LoVo (cell line): ENCODE results near the gene ATRNL1.

ENCODE experiments used
- DNase-seq: peaks from one replicate; pipeline ENCODE4 v3.0.0-alpha.2; 2016; ENCODE audit warnings: low spot score

The ATRNL1 gene

DNA sequence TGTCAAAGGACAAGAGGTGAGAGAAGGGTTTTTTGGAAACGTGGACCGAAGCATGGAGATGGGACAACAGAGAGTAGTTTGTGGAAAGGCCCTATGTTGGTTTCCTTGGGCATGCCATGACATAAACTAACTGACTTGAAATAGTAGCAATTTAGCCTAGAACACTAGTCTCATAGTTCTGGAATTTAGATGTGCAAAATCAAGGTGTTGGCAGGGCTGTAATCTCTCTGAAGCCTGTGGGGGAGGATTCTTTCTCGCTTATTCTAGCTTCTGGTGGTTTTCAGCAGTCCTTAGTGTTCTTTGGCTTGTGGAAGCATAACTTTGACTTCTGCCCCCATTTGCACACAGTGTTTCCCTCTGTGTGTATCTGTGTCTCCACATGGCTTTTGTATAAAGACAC lies 896.5 kb downstream of the ATRNL1 start:
- DNase-seq: no peak

- no peak for DNase-seq
Observed at GRCh38 chr10:115992236-115992986, 899.2 kb downstream of the ATRNL1 start.

- no peak for DNase-seq
Observed at GRCh38 chr10:115996031-115996430, 902.9 kb downstream of the ATRNL1 start.

- no peak for DNase-seq
Observed at GRCh38 chr10:115998301-115998700, 905.1 kb downstream of the ATRNL1 start.
